ENCODE data around the gene DPEP3.
"Not testable (repeated sequence)": the region's sequence is repeated elsewhere in the genome, so short reads cannot be mapped to it uniquely, and the experiment has no call there.

GRCh38 chr16:67972285-67972684 lies 8.0 kb downstream of the DPEP3 start:
- TF ChIP-seq, protein P1, sequence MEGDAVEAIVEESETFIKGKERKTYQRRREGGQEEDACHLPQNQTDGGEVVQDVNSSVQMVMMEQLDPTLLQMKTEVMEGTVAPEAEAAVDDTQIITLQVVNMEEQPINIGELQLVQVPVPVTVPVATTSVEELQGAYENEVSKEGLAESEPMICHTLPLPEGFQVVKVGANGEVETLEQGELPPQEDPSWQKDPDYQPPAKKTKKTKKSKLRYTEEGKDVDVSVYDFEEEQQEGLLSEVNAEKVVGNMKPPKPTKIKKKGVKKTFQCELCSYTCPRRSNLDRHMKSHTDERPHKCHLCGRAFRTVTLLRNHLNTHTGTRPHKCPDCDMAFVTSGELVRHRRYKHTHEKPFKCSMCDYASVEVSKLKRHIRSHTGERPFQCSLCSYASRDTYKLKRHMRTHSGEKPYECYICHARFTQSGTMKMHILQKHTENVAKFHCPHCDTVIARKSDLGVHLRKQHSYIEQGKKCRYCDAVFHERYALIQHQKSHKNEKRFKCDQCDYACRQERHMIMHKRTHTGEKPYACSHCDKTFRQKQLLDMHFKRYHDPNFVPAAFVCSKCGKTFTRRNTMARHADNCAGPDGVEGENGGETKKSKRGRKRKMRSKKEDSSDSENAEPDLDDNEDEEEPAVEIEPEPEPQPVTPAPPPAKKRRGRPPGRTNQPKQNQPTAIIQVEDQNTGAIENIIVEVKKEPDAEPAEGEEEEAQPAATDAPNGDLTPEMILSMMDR (optimal IDR thresholded peaks at IDR 0.05 in 1 of 3, IDR thresholded peaks at IDR 0.05 in 1 of 3, conservative IDR thresholded peaks at IDR 0.05 in 1 of 3; ENCODE audit: extremely low read depth in 1 of 3, insufficient read depth in 2 of 3, low read length in 3 of 3): not testable (repeated sequence)
- TF ChIP-seq EZH2 (IDR thresholded peaks at IDR 0.05; ENCODE audit: low read length): not testable (repeated sequence)

Data from keratinocyte (primary cell).